Left lobe of liver (tissue), 2 donors: ENCODE measurements around the gene MMP23B. TPM values are rescaled to one million over a fixed set of nuclear protein-coding genes. Genes with fewer than 3 reads are reported as not detected.
A peak's percentile ranks its signal among the peaks of the same experiment; 100 is the strongest.

ENCODE experiments used
- ATAC-seq: fragments of 200-7000 bp; cut with Tn5 transposase; one replicate; pipeline ENCODE4 v1.9.1; 2020; ENCODE audit warnings: mild to moderate bottlenecking, moderate library complexity
- DNase-seq: peaks from one replicate; pipeline ENCODE4 v3.0.0-alpha.2; 2020; ENCODE audit warnings: low spot score
- total RNA-seq: library from RNA; stranded (reverse); gene quantifications from one replicate; pipeline ENCODE4 v1.2.1, GENCODE V29; 2021
- donor health status: DM: no; HTN: no; CAD: no; lungs with moderate emphysema.
- donor health status: DM: no; HTN: yes; CAD: no.

MMP23B gene
- total RNA-seq, 1 donor from 2014 or later: 1.6 TPM

DNA sequence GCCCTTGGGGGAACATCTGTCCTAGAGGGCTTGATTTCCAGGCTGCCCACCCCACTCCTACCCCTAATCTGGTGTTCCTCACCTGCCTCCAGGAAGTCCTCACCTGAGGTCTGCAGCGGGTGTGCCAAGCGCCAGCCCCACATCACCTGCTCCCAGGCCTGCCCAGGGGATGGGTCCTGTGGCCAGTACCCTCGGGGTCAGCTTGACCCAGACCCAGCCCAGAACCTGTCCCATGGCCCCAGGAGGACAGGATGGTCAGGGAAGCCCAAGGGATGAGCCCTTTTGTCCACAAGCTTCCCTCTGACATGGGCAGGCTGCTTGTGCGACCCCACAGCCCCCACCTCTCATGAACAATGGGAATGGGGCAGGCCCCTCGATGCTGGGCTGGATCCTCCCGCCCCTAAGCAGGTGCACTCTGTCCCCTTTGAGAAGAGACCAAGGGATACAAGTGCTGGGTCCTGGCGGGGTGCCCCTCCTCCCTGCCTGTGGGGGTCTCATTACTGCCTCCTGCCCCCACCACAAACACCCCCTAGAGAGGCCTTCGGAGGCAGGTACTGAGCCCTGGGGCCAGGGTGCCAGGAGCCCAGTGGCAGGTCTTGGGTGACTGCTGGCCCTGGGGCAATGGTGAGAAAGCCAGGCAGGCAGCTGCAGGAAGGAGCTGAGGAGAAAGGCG is 13.4 kb upstream of the MMP23B start:
- ATAC-seq: no peak
- no peak for DNase-seq

DNA sequence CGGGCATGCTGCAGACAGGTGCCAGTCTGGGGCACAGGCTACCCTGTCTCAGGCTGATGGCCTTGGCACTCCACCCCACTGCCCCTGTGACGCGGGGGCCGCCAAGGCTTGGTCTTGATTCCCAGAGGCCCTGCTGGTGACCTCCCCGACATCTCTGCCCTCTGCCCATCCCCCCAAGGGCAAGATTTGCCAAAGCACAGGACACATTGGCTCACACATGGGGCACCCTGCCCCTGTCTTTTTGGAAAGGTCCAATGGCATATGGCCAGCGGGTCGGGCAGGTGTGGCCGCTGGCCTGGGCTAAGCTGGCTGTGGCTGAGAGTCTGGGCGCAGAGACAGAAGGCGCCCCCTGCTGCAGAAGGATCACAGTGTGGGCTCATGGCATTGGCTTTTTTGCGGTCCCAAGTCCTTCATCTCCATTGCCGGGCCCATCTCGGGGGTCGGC is 12.0 kb upstream of the MMP23B start:
- ATAC-seq (peak; percentile 52), DNase-seq (peak; percentile 88)

DNA sequence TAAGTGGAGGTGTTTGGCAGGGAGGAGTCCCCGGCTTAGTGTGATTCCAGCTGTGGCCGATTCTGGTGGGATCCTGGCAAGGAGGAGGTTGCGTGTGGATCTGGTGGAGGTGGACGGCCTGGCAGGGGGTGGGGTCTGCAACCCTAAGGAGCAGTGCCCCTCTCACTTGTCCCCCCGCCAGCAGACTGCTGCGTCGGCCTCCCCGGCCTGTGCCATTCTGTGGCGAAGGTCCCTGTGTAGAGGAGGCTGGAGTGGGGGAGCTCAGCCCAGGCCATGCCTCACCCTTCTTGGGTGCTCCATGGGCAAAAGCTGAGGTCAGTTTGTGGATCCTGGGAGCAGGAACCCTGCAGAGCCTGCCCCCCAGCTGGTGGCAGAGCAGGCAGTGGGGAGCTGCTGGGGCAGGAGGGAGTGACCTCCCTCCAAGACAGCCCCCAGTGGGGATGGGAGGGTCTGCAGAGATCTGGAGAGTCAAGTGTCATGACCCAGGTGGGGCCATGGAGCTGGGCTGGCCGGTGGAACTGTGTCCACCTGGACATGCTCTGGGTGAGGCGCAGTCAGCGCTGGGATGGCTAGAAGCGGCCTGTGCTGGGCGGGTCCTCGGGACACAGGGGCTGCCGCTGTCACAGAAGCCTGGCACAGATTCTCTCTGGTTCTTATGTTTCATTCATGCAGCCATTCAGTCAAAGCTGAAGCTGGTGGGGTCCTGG is 11.4 kb upstream of the MMP23B start:
- DNase-seq: no peak
- no peak for ATAC-seq

DNA sequence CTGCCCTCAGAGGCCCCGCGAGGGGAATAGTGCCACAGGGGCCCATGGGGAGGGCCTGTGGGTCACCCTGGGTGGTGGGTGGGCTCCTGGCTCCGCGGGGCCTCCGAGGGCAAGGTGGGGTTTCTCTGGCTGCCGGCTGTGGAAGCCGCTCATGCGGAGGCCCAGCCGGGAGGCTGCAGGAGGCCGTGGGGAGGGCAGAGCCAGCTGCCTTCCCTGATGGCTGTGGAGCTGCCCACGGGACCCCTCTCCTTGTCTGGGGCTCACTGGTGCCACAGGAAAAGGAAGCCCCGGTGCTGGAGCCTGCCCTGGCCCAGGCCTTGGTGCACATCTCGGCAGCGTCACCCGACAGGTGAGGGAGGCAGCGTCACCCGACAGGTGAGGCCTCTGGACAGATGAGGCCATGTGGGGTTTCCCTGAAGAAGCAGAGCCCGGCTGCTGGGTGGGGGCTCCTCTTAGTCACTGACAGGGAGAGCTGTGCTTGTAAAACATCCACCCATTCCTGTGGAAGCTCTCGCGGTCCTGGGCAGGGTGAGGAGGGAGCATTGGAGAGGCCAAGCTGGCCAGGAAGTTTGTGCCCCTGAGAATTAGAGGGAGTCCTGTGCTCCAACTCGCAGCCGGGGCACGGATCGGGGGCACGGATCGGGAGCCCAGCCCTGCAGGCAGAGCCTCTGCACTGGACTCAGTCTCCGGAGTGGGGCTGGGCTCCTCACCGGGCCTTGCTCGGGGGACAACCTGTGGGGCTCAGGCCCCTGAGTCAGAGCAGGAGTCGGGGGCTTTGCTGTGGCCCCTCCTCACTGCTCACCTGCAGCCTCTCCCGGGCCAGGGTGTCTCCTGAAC is 10.6 kb upstream of the MMP23B start:
- ATAC-seq (no peak), DNase-seq (no peak)

DNA sequence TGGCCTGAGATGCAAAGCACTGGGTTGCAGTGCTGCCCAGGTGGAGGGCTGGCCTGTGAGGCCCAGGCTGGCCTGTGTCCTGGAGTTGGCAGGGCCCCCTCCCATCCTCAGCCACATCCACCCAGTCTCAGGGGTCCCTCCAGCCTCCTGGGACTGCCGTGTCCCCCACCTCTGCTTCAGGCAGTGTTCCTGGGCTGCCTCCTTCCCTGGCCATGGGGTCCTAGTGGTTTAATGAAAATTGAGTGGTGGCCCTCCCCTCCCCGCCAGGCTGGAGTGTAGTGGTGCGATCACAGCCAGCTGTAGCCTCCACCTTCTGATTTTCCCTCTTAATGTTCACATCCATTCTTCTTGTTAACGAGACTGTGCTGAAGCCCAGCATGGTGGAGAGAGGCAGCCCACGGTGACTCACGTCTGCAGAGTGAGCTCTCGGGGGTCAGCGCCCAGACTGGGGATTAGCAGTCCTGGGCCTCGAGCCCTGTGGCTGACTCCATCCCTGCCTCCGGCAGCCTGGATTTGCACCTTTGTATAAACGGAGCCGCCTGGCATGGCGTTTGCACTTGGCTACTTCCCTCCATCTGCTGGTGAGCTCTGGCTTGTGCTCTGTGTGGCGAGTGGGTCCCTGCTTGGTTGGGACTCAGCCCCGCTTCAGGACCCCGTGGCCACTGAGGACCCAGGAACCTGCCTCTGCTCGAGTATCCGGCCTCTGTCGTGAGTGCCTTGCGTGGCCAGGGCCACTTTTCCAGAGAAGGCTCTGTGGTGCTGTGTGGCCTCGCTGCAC is 9.8 kb upstream of the MMP23B start:
- DNase-seq (no peak), ATAC-seq (no peak)

DNA sequence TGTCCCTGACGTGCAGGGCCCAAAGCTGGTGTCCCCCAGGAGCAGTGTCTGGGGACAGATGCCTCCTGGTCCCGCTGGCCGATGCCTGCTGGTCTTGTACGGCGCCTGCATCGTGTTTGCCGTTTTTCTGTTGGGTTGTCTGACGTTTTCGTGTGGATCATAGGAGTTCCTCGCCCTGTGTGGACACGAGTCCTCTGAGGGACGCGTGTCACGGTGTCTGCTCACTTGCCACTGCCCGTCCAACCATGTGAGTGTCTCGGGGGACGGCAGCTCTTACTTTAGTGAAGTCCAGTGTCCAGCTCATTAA is 9.2 kb upstream of the MMP23B start:
- ATAC-seq (no peak), DNase-seq (no peak)

DNA sequence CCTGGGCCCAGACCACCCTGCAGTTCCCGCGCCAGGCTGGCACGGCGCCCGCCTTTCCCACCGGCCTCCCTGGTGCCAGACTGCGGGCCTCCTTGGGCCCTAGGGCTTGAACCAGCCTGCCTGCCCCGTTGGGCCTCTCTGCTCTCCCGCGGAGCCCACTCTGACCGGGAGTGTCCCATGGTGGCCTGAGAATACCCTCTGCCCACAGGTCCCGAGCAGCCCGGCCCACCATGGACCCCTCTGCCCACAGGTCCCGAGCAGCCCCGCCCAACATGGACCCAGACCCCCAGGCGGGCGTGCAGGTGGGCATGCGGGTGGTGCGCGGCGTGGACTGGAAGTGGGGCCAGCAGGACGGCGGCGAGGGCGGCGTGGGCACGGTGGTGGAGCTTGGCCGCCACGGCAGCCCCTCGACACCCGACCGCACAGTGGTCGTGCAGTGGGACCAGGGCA is 8.8 kb upstream of the MMP23B start:
- no peak for ATAC-seq
- DNase-seq: no peak

DNA sequence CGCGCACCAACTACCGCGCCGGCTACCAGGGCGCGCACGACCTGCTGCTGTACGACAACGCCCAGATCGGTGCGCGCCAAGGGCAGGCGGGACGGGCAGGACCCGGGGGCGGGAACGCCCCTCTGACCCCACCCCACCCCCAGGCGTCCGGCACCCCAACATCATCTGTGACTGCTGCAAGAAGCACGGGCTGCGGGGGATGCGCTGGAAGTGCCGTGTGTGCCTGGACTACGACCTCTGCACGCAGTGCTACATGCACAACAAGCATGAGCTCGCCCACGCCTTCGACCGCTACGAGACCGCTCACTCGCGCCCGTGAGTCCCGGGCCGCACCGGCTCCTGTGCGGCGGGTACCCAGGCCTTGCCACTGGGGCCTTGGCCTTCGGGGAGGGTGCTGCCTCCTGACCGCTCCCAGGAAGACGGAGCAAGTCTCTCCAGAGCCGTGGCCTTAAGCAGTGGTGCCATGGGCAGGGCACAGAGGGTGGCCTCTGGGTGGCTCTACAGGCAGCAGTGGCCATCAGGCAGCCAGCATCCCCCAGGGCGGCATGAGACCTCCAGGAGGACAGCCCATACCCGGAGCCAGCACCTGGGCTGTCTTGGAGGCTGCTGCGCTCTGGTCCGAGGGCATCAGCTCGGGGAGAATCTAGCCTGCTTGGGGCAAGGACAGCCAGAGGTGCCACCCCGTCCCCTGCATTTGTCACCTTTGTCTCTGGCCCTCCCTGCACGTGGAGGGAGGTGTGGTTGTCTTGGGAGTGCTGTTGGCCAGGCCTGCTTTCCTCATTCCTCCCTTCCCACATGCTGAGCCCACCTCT is 8.1 kb upstream of the MMP23B start:
- ATAC-seq: no peak
- no peak for DNase-seq

DNA sequence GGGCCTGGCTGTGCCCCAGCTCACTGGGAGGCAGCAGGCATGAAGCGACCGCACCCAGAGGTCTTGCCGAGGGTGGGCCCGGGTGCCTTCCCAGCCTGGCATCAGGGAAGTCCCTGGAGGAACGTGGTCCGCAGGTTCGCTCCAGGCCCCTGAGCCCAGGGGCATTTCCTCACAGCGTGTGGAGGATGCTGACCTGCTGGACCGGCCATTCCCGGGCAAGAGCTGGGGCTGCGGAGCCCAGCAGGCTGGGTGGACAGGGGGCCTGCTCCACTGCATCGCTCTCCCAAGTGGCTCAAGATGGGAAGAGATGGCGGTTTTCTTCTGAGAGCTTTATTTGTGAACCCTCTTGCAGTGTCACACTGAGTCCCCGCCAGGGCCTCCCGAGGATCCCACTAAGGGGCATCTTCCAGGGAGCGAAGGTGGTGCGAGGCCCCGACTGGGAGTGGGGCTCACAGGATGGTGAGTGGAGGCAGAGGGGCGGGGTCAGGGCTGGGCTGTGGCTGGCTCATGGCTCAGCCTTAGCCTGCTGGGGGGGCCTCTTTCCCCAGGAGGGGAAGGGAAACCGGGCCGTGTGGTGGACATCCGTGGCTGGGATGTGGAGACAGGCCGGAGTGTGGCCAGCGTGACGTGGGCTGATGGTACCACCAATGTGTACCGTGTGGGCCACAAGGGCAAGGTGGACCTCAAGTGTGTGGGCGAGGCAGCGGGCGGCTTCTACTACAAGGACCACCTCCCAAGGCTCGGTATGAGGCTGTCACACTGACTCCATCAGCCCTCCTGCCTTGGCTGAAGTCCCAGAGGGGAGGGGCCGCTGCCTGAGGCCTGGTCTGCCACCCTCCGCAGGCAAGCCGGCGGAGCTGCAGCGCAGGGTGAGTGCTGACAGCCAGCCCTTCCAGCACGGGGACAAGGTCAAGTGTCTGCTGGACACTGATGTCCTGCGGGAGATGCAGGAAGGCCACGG is 7.2 kb upstream of the MMP23B start:
- DNase-seq: no peak
- no peak for ATAC-seq

DNA sequence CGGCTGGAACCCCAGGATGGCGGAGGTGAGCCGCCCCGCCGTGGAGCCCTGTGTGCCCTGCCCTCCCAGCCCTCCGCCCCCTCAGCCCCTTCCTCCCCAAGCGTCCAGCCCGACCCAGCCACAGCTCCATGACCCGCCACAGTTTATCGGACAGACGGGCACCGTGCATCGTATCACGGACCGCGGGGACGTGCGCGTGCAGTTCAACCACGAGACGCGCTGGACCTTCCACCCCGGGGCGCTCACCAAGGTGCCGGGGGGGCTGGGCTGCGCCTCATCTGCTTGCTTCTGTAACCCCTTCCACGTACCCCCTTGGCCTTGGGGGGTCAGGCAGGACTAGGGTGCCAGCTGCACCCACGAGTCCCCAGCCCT is 6.6 kb upstream of the MMP23B start:
- DNase-seq (no peak), ATAC-seq (no peak)

DNA sequence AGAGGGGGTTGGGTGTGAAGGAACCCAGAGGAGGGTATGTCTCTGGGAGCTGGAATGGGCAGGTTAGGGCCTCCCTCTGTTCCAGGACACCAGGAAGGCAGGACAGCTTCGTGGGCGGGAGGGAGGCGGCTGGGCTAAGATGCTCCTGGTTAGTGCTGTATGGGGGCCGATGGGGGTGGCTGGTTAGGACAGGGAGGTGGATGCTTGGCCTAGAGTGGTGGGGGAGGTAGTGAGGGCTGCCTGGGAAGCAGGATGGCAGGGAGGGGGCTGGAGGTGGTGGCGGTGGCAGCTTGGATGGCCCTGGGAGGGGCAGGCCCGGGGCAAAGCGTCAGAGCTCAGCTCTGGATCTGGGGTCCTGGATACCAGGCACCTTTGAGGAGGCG is 6.2 kb upstream of the MMP23B start:
- DNase-seq (no peak), ATAC-seq (no peak)

DNA sequence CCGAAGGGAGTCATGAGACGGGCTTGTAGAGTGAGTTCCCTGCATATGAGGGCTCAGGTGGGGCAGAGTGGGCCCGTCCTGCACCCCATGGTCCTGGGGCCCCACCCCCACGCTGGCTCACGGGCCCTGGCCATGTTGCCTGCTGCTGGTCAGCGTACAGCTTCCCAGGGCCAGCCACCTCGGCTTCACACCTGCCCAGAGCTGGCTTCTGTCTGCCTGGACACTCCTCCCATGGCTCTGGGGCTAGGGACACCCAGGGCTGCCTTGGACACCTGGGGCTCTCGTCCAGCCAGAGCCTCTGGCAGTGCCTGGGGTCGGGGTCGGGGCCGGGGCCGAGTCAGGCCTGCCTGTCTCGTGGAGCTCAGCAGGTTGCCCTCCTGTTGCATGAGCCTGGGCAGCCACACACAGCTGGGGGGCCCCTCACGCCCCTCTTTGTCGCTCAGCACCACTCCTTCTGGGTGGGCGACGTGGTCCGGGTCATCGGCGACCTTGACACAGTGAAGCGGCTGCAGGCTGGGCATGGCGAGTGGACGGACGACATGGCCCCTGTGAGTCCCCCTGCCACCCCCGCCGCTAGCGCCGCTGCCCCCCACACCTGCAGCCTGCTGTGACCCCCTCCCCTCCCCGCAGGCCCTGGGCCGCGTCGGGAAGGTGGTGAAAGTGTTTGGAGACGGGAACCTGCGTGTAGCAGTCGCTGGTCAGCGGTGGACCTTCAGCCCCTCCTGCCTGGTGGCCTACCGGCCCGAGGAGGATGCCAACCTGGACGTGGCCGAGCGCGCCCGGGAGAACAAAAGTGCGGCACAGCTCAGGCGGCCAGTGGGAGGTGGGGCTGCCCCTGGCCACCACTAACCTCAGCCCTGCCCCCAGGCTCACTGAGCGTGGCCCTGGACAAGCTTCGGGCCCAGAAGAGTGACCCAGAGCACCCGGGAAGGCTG is 5.5 kb upstream of the MMP23B start:
- ATAC-seq (no peak), DNase-seq (peak; percentile 45)

DNA sequence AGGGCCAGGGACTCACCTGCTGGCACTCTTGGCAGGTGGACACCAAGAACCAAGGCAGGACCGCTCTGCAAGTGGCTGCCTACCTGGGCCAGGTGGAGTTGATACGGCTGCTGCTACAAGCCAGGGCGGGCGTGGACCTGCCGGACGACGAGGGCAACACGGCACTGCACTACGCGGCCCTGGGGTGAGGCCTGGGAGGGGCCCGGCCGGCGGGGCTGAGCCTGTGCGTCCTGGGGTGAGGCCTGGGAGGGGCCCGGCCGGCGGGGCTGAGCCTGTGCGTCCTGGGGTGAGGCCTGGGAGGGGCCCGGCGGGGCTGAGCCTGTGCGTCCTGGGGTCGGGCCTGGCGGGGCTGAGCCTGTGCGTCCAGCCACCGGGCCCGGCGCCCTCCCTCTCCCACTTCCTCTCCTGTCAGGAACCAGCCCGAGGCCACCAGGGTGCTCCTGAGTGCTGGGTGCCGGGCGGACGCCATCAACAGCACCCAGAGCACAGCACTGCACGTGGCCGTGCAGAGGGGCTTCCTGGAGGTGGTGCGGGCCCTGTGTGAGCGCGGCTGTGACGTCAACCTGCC is 4.6 kb upstream of the MMP23B start:
- DNase-seq (peak; percentile 42), ATAC-seq (no peak)

DNA sequence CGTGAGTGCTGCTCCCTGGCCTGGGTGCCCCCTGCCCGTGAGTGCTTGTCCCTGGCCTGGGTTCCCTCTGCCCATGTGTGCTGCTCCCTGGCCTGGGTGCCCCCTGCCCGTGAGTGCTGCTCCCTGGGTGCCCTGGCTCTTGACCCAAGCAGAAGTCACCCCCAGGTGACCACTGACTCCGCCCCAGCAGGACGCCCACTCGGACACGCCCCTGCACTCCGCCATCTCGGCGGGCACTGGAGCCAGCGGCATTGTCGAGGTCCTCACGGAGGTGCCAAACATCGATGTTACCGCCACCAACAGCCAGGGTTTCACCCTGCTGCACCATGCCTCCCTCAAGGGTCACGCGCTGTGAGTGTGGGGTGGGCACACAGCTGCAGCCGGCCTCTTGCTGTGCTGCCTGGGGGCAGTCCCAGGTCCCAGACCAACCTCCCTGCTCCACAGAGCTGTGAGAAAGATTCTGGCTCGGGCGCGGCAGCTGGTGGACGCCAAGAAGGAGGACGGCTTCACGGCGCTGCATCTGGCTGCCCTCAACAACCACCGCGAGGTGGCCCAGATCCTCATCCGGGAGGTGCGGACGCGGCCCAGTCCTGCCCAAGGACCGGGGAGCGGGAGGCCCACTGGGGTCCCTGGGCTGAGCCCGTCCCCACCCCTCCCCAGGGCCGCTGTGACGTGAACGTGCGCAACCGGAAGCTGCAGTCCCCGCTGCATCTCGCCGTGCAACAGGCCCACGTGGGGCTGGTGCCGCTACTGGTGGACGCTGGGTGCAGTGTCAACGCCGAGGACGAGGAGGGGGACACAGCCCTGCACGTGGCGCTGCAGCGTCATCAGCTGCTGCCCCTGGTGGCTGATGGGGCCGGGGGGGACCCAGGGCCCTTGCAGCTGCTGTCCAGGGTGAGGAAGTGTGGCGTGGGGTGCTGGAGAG is 3.9 kb upstream of the MMP23B start:
- DNase-seq (no peak), ATAC-seq (no peak)

DNA sequence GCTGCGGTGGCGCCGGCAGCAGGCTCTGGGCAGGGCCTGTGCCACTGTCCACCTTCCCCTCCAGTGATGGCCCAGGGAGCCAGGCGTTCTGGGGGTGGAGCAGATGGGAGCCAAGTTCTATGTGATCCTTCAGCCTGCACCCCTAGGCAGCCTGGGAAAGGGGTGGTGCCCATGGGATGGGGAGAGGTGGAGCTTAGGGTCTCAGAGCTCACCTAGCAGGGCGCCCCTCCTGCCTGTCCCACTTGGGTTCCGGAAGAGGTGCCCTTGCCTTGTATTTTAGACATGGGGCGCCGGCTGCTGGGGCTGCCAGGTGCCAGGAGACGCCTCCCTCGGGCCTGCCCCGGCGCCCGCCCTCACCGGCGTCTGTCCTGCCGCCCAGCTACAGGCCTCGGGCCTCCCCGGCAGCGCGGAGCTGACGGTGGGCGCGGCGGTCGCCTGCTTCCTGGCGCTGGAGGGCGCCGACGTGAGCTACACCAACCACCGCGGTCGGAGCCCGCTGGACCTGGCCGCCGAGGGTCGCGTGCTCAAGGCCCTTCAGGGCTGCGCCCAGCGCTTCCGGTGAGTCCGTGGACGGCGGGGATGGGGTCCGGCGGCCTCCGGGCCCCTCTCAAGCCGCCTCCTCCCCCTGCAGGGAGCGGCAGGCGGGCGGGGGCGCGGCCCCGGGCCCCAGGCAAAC is 3.1 kb upstream of the MMP23B start:
- ATAC-seq: no peak
- no peak for DNase-seq
